NCI-H748 treated with DMSO at 0.1 percent for 48 hours (cell line): ENCODE results near the gene NFATC2IP.
"Not testable (repeated sequence)": the region's sequence is repeated elsewhere in the genome, so short reads cannot be mapped to it uniquely, and the experiment has no call there.

Experiments used
- DNase-seq: peaks from one replicate; lab custom pipeline; 2025; lab: John Stamatoyannopoulos, UW

The NFATC2IP gene

DNA sequence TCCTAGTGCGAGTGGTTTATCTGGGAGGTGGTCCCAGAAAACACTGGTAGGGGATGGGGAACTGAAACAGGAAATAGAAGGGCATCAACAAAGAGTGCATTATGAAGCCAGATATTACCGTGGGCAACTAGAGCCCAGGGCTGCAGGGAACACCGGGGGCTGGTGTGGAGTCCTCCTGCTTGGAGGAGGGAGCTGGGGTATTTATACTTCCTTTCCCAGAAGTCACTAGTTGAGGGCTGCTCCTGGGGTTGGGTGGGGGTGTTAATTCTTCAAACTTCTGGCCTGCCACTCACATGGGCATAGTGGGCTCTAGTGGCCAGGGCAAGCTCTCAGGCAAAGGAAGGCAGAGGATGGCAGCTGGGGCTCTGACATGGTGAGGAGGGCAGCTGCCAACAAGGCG, 48.8 kb downstream of the NFATC2IP start:
- no peak for DNase-seq

DNA sequence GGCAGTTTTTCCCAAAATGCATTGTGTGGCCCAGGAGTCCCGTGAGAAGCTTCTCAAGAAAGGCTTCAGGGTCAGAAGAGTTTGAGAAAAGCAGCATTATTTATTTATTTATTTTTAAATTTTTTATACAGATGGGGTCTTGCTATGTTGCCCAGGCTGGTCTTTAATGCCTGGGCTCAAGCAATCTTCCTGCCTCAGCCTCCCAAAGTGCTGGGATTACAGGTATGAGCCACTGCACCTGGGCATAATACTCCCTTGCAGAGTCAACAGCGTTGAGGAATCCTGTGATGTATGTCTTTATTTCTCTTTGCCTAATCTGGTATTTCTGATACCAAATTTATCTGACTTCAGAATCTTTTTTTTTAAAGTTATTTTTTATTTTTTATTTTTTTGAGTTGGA, 49.3 kb downstream of the NFATC2IP start:
- DNase-seq, result no peak

DNA sequence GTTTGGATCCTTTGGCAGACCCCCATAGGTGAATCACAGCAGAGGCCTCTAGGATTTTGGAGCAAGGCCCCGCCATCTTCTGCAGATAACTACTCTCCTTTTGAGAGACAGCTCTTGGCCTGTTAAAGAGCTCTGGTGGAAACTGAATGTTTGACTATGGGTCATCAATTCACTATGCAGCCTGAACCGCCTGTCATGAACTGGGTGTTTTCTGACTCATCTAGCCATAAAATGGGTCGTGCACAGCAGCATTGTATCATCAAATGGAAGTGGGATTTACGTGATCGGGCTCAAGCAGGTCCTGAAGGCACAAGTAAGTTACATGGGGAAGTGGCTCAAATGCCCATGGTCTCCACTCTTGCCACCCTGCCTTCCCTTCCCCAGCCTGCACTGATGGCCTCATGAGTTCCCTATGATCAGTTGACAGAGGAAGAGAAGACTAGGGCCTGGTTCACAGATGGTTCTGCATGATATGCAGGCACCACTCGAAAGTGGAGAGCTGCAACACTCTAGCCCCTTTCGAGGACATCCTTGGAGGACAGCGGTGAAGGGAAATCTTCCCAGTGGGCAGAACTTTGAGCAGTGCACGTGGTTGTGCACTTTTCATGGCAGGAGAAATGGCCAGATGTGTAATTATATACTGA, 53.9 kb downstream of the NFATC2IP start:
- DNase-seq, result not testable (repeated sequence)

DNA sequence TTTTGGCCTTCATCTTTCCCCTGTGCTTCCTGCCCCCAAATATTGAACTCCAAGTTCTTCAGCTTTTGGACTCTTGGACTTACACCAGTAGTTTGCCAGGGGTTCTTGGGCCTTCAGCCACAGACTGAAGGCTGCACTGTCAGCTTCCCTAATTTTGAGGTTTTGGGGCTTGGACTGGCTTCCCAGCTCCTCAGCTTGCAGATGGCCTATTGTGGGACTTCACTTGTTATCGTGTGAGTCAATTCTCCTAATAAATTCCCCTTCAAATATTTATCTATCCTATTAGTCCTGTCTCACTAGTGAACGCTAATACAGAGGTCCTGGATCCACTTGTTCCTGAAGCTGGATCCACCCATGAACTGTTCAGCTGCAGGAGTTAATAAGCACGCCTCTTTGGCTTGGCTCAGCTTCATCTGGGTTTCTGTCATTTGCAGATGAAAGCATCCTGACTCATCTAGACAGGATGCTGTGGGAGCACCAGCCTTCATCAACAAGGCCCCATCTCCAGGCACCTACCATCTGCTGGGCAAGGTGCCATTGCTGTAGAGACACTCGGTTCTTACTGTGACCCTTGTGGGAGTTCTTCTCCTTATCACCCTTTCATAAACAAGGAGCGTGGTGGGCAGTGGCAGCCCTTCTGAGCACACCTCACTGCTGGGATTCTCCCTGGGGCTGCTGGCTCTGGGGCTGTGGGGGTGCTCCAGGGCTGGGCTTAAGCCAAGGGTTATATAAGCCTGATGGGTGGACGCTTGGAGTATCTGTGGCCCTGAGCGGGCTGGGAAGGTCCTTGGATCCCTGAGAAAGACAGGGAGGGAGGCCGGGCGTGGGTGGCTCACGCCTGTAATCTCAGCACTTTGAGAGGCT, 57.2 kb downstream of the NFATC2IP start:
- no peak for DNase-seq

DNA sequence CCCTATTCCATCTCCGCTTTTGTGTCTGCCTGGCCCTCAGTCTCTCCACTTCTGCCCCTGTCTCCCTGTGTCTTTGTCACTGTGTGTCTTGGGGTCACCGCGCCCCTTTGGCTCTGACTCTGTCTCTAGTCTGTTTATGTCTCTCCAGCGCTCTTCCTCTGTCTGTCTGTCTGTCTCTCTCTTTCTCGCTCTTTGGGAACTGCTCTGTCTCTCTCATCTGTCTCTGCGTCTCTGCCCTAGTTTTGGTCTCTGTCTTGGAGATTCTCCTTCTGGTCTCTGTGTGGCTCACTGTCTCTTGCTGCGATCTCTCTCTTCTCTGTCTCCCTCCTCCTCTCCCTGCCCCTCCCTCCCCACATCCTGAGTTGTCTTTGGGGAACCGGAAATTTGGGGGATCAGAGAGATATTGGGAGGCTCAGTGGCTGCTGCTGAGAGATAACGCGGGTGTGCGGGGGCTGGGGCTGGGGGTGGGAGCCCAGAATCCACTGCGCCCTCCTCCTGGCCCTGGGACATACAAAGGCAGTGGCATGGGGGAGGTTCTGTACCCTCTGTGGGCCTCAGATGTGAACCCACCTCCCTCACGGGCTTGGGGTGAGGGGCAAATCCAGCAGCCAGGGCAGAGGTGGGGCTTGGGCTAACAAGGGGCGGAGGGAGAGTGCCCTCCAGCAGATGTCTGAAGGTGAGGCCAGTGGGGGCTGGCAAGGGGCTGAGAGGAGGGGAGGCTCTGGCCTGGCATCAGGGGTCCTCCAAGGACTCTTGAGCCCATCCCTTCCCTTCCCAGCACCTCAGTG, 58.5 kb downstream of the NFATC2IP start:
- DNase-seq, result no peak

DNA sequence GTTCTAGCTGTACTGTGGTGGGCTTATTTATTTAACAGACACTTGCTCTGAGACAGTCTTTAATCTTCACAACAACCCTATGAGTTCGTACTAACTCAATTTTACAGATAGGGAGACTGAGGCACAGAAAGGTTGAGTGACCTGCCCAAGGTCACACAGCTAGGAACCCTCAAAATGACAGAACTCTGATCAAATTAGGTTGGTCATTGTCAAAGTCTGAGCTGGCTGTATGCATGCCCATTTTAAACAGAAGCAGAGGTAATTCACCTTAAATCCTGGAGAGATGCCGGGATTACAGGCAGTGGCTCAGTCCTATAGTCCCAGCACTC, 59.1 kb downstream of the NFATC2IP start:
- DNase-seq, result no peak

DNA sequence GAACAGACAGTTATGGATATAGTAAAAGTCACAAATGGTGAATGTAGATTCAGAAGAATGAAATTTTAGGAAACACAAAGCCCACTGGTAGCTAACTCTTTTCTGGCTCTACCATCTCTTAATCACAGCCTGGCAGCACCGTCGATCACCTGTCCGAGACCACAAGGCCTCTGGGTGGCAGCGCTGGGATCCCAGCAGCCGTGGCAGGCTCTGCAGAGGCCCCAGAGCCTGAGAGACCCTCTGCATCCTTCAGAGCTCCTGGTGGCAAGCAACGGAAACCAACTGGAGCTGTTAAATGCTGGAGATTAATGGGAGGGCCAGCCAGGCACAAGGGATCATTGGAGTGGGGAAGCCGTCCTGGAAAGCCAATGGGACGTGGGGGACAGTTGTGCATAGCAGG, 60.4 kb downstream of the NFATC2IP start:
- no peak for DNase-seq

DNA sequence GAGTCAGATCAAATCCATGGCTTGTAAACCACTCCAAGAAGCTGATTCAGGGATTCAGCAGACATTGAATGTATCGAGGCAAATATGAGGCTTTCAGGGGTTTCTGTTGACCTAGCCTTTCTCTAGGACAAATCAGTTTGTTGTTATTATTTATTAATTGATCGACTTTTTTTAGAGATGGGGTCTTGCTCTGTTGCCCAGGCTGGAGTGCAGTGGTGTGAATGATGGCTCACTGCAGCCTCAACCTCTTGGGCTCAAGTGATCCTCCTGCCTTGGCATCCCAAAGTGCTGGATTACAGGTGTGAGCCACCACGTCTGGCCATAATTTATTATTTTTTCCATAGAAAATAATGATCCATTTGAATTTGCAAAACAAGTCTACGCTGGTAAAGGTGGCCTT, 61.1 kb downstream of the NFATC2IP start:
- no peak for DNase-seq

DNA sequence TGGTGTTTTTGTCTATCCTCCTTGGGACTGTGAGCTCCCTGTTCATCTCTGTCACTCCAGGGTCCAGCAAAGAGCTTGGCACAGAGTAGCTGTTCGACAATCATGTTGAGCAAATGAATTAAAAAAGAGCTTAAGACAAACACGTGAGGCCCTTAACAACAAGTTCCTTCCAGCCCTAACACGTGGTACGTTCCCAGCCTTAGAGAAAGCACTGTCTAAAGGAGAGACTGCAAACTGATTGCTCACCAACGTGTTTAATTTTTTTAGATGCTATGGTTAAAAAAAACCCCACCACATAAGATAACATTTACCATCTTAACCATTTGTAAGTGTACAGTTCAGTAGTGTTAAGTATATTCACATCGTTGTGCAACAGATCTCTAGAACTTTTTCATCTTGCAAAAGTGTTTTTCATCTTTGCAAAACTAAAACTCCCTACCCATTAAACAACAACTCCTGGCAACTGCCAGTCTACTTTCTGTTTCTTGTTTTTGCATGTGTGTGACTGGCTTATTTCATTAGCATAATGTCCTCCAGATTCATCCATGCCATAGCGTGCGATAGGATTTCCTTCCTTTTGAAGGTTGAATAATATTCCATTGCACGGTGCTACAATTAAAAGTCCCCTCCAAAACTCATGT, 62.3 kb downstream of the NFATC2IP start:
- DNase-seq, result no peak

DNA sequence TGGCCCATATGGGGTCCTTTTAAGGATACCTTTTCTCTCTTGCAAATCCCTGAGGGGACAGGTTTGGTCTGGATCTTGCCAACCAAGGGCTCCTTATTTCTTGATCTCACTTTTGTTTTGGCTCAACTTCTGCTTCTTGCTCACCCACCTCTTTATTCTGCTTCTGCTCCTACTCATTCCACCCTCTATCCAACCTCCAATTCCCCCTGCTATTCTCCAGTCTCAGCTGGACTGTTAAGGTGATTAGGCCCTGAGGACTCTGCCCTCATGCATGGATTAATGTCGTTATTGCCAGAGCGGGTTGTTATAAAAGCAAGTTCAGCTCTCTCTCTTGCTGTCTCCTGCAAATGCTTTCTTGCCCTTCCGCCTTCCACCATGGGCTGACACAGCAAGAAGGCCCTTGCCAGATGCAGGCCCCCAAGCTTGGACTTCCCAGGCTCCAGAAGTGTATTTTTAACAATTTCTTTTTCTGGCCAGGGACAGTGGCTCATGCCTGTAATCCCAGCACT, 63.9 kb downstream of the NFATC2IP start:
- no peak for DNase-seq
